NB4 (cell line): ENCODE data around the gene PAK6.
A peak's percentile ranks its signal among the peaks of the same experiment; 100 is the strongest.

Experiments
- DNase-seq: peaks from one replicate; pipeline ENCODE4 v3.0.0; 2010; ENCODE audit warnings: low read depth
- H3K4me3 ChIP-seq: one replicate; pipeline ENCODE4 v1.5.1; 2011; ENCODE audit warnings: mild to moderate bottlenecking, low read depth, low read length, moderate library complexity
- CTCF ChIP-seq: IDR thresholded peaks from one replicate; pipeline ENCODE4 v1.5.1; 2012; ENCODE audit warnings: low read depth, low read length
- MYC ChIP-seq: IDR thresholded peaks from 2 replicates; pipeline ENCODE4 v1.6.1; 2011; ENCODE audit warnings: low read depth, low read length
- POLR2A ChIP-seq: IDR thresholded peaks from 2 replicates; pipeline ENCODE4 v1.6.1; 2011; ENCODE audit warnings: mild to moderate bottlenecking; ENCODE audit not compliant: insufficient read length; ENCODE audit errors: extremely low read depth
- TF ChIP-seq, protein P1 (sequence below): IDR thresholded peaks from 2 replicates; pipeline ENCODE4 v1.6.1; 2011; ENCODE audit warnings: low read depth, low read length

Gene PAK6

GRCh38 chr15:40238532-40239403, at the start of gene PAK6:
PAK6 (plus strand) TSS chr15:40239063; CDS start chr15:40264786, 25,723 bp downstream.
- TF ChIP-seq POLR2A (no peak), CTCF (no peak), MYC (no peak)
- TF ChIP-seq, protein P1, sequence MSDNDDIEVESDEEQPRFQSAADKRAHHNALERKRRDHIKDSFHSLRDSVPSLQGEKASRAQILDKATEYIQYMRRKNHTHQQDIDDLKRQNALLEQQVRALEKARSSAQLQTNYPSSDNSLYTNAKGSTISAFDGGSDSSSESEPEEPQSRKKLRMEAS: no peak
- no peak within 1 kb of the TSS for H3K4me3 ChIP-seq
- peak; percentile 27 for DNase-seq

- TF ChIP-seq POLR2A: no peak
- no peak for TF ChIP-seq MYC
- TF ChIP-seq CTCF: no peak
- TF ChIP-seq, protein P1: no peak
- no peak for DNase-seq
- H3K4me3 ChIP-seq: no peak overlapping the region
Measured at GRCh38 chr15:40190591-40190990, 48.3 kb upstream of the PAK6 start.

DNA sequence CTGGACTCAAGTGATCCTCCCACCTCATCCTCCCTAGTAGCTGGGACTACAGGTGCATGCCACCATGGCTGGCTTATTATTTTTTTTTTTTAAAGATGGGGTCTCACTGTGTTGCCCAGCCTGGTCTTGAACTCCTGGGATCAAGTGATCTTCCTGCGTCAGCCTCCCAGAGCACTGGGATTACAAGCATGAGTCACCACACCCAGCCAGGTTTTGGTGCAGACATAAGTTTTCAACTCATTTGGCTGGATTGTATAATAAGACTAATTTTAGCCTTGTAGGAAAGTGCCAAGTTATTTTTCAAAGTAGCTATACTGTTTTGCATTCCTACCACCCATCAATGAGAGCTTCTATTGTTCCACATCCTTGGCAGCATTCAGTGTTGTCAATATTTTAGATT, 45.9 kb upstream of the PAK6 start:
- DNase-seq: no peak
- TF ChIP-seq, protein P1: no peak
- TF ChIP-seq CTCF: no peak
- TF ChIP-seq POLR2A: no peak
- TF ChIP-seq MYC: no peak
- H3K4me3 ChIP-seq: no peak overlapping the region

- TF ChIP-seq MYC (no peak), CTCF (no peak), POLR2A (no peak)
- TF ChIP-seq, protein P1: no peak
- no peak for DNase-seq
- no peak overlapping the region for H3K4me3 ChIP-seq
Measured at GRCh38 chr15:40197434-40197833, 41.4 kb upstream of the PAK6 start.

- TF ChIP-seq, protein P1: no peak
- TF ChIP-seq MYC: no peak
- no peak for TF ChIP-seq POLR2A
- TF ChIP-seq CTCF: no peak
- no peak overlapping the region for H3K4me3 ChIP-seq
- DNase-seq: no peak
Measured at GRCh38 chr15:40198355-40199085, 40.3 kb upstream of the PAK6 start.
